NB4 (cell line): Measurements from ENCODE around the gene RAB12.

Experiments
- DNase-seq: peaks from one replicate; pipeline ENCODE4 v3.0.0; 2010; ENCODE audit warnings: low read depth
- H3K4me3 ChIP-seq: one replicate; pipeline ENCODE4 v1.5.1; 2011; ENCODE audit warnings: mild to moderate bottlenecking, low read depth, low read length, moderate library complexity
- MYC ChIP-seq: IDR thresholded peaks from 2 replicates; pipeline ENCODE4 v1.6.1; 2011; ENCODE audit warnings: low read depth, low read length
- POLR2A ChIP-seq: IDR thresholded peaks from 2 replicates; pipeline ENCODE4 v1.6.1; 2011; ENCODE audit warnings: mild to moderate bottlenecking; ENCODE audit not compliant: insufficient read length; ENCODE audit errors: extremely low read depth
- TF ChIP-seq, protein P1 (sequence below): IDR thresholded peaks from one replicate; pipeline ENCODE4 v1.5.1; 2012; ENCODE audit warnings: low read depth, low read length
- TF ChIP-seq, protein P2 (sequence below): IDR thresholded peaks from 2 replicates; pipeline ENCODE4 v1.6.1; 2011; ENCODE audit warnings: low read depth, low read length

Gene RAB12

DNA sequence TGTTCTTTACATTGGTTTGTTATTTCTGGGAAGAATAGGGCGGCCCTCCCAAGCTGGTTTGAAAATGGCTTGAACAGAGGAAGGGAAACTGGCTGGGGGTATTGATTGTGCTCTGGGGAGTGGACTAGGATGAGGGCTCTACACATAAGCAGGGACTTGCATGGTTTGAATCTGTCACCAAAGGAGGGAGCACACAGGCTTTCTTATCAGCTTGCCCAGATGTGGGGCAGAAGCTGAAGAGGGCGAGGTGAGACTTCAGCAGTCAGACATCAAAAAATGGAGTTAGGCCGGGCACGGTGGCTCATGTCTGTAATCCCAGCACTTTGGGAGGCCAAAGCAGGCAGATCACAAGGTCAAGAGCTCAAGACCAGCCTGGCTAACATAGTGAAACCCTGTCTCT is 7.2 kb upstream of the RAB12 start:
- TF ChIP-seq, protein P1, sequence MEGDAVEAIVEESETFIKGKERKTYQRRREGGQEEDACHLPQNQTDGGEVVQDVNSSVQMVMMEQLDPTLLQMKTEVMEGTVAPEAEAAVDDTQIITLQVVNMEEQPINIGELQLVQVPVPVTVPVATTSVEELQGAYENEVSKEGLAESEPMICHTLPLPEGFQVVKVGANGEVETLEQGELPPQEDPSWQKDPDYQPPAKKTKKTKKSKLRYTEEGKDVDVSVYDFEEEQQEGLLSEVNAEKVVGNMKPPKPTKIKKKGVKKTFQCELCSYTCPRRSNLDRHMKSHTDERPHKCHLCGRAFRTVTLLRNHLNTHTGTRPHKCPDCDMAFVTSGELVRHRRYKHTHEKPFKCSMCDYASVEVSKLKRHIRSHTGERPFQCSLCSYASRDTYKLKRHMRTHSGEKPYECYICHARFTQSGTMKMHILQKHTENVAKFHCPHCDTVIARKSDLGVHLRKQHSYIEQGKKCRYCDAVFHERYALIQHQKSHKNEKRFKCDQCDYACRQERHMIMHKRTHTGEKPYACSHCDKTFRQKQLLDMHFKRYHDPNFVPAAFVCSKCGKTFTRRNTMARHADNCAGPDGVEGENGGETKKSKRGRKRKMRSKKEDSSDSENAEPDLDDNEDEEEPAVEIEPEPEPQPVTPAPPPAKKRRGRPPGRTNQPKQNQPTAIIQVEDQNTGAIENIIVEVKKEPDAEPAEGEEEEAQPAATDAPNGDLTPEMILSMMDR = no peak
- TF ChIP-seq MYC (no peak), POLR2A (no peak)
- TF ChIP-seq, protein P2, sequence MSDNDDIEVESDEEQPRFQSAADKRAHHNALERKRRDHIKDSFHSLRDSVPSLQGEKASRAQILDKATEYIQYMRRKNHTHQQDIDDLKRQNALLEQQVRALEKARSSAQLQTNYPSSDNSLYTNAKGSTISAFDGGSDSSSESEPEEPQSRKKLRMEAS = no peak
- DNase-seq = no peak
- H3K4me3 ChIP-seq = no peak overlapping the region

DNA sequence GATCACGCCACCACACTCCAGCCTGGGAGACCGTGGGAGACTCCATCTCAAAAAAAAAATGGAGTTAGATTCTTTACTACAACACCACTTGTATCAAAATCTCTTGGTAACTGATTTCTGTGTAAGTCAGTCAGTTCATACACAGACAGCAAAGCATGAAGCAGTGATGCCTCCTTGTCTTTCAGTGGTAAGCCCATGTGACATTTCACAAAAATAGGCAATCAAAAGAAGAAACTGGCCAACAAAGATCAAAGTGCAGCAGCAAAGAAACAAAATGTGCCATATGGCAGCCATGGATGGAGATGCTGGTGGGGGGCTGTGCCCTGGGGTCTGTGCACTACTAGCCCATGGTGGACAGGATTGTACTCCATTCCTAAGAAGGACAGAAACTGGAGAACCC is 6.7 kb upstream of the RAB12 start:
- H3K4me3 ChIP-seq = no peak overlapping the region

DNA sequence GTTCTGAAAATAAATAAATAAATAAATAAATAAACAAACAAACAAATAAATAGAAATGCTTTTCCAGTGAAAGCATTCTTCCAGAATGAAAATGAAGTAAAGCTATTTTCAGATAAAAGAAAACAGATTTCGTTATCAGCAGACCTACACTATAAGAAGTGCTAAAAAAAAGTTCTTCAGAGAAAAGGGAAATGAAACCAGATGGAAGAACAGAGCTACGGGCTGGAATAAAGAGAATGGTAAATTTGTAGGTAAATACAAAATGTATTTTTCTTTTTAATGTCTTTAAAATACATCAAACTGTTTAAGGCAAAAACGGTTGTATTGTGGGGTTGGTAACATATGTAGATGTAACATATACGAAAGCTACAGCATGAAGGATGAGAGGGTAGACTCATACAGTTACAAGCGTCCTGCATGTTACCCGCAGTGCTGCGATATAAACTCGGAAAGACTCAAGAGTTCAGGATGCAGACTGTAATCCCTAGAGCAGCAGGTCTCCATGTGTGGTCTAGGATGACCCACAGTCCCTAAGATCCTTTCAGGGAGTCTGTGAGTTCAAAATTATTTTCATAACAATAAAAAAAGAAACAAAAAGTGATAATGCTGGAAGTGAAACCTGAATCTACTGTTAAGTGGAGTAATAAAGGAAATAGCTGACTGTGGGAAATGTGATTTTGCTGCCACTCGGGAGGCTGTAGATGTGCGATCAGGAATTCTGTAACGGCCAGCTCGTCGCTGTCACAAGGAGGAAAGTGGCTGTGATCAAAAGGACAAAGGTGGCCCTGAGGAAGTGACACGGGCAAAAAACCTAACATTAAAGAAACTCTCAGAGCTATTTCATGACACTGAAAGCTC is 5.3 kb upstream of the RAB12 start:
- H3K4me3 ChIP-seq = peak overlapping the region; percentile 55
- peak; percentile 21 for DNase-seq
- no peak for TF ChIP-seq MYC
- TF ChIP-seq, protein P2 = no peak
- TF ChIP-seq, protein P1 = no peak
- no peak for TF ChIP-seq POLR2A

More for the DNA sequence above, 6.7 kb upstream of the RAB12 start:
- DNase-seq = no peak
- TF ChIP-seq MYC = no peak
- TF ChIP-seq, protein P2 = no peak
- TF ChIP-seq POLR2A = no peak
- TF ChIP-seq, protein P1 = no peak

DNA sequence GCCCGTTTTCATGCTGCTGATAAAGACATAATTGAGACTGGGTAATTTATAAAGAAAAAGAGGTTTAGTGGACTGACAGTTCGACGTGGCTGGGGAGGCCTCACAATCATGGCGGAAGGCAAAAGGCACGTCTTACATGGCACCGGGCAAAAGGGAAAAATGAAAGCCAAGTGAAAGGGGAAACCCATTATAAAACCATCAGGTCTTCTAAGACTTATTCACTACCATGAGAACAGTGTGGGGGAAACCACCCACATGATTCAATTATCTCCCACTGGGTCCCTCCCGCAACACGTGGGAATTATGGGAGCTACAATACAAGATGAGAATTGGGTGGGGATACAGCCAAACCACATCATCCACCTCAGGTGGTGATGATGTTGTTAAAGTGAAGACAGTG is 3.3 kb upstream of the RAB12 start:
- no peak for DNase-seq
- TF ChIP-seq, protein P2 = no peak
- TF ChIP-seq MYC (no peak), POLR2A (no peak)
- TF ChIP-seq, protein P1 = no peak
- H3K4me3 ChIP-seq = no peak overlapping the region

DNA sequence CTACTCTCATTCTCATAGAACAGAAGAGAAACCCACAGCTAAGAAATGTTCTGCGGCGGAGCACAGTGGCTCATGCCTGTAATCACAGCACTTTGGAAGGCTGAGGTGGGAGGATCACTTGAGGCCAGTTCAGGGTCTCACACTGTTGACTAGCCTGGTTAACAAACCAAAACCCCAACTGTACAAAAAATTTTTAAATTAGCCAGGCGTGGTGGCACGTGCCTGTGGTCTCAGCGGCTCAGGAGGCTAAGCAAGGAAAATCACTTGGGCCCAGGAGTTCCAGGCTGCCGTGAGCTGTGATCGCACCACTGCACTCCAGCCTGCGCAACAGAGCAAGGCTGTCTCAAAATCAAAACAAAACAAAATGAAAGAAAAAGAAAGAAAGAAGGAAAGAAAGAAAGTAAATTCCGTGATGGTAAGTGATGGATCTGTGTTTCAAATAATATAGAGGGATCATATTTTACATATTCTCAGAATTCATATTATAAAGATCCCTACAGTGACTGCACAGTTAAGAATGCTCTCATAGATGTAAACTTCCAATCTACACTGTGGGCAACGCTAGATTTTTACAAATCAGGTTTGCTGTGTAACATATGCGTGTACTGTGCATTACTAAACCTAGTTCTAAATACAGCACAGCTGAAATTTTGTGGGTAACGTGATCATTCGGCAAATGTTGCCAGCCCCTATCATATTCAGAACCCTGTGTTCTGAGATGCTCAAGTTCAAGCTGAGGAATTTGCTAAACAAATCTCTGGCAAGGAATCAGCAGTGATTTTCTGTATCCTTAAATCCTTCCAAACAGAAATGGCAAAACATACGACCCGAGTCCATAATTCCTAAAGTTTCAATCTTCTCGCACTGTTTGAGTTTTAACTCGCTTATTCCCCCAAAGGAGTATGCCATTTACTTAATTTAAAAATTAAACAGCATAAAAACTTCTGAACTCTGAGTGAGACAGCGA is 1.2 kb upstream of the RAB12 start:
- TF ChIP-seq MYC (no peak), POLR2A (no peak)
- TF ChIP-seq, protein P1 = no peak
- TF ChIP-seq, protein P2 = no peak
- no peak for DNase-seq
- peak overlapping the region; percentile 47 for H3K4me3 ChIP-seq
